B cell (primary cell): ENCODE data around the gene ZNHIT2. TPM values are rescaled to one million over a fixed set of nuclear protein-coding genes. Genes with fewer than 3 reads are reported as not detected.

Source experiments
- ATAC-seq: fragments of 200-7000 bp; cut with Tn5 transposase; one replicate; pipeline ENCODE4 v1.10.0; 2021; ENCODE audit warnings: low read depth, mild to moderate bottlenecking, moderate number of reproducible peaks, moderate library complexity
- CTCF ChIA-PET: fragments of 350-600 bp; sonication (Branson Sonifier 250); formaldehyde crosslinking; loops from one replicate; lab custom pipeline; 2021; ENCODE audit warnings: antibody characterized with exemption, inconsistent platforms; lab: Charles Lee
- POLR2A ChIA-PET: fragments of 350-600 bp; sonication (Branson Sonifier 250); formaldehyde crosslinking; loops from one replicate; lab custom pipeline; 2021; ENCODE audit warnings: antibody characterized with exemption; lab: Charles Lee
- DNase-seq: peaks from one replicate; pipeline ENCODE4 v3.0.0; 2013
- H2AFZ ChIP-seq: 2 replicates; pipeline ENCODE4 v1.6.1; 2012; ENCODE audit warnings: mild to moderate bottlenecking, low read depth, low read length; ENCODE audit not compliant: insufficient read depth, poor library complexity, severe bottlenecking
- H3K27ac ChIP-seq, 2 donors: 1 replicate in 1 of 2; 2 replicates in 1 of 2; pipeline ENCODE4 v1.5.1; 2012 to 2013; ENCODE audit warnings: low read length in 2 of 2, mild to moderate bottlenecking in 2 of 2, moderate library complexity in 1 of 2
- H3K27me3 ChIP-seq, 4 experiments: fragments of 200-600 bp in 1 of 4; sonication (generic) in 1 of 4; replicated peaks in 1 of 4; 1 replicate in 2 of 4; 2 replicates in 2 of 4; pipeline versions ENCODE4 v1.6.1 to v1.7.0; 2013 to 2016; ENCODE audit warnings: low read length in 3 of 4, mild to moderate bottlenecking in 2 of 4, mixed read lengths in 1 of 4, moderate library complexity in 1 of 4; ENCODE audit not compliant: insufficient read depth in 4 of 4, control insufficient read depth in 3 of 4; ENCODE audit errors: control extremely low read depth in 1 of 4
- H3K36me3 ChIP-seq, 2 experiments: replicated peaks in 1 of 2; 1 replicate in 1 of 2; 2 replicates in 1 of 2; pipeline versions ENCODE4 v1.6.1 to v1.7.1; 2013; ENCODE audit warnings: low read length in 1 of 2; ENCODE audit not compliant: insufficient read depth in 2 of 2, control insufficient read depth in 1 of 2; ENCODE audit errors: control extremely low read depth in 1 of 2, extremely low read depth in 1 of 2
- H3K4me1 ChIP-seq, 2 donors: fragments of 200-600 bp in 1 of 2; sonication (generic) in 1 of 2; 1 replicate in 1 of 2; 2 replicates in 1 of 2; pipeline versions ENCODE4 v1.5.1 to v1.6.1; 2013 to 2017; ENCODE audit warnings: low read length in 2 of 2; ENCODE audit not compliant: control insufficient read depth in 2 of 2, insufficient read depth in 2 of 2
- H3K4me2 ChIP-seq: replicated peaks from 2 replicates; pipeline ENCODE3; 2012; ENCODE audit warnings: mild to moderate bottlenecking, low read depth, low read length; ENCODE audit not compliant: poor library complexity, severe bottlenecking
- H3K4me3 ChIP-seq, 5 experiments: fragments of 200-600 bp in 1 of 5; sonication (generic) in 1 of 5; 1 replicate in 3 of 5; 2 replicates in 2 of 5; pipeline versions ENCODE4 v1.5.1 to v1.7.0; 2011 to 2016; ENCODE audit warnings: low read length in 4 of 5, mild to moderate bottlenecking in 4 of 5, low read depth in 2 of 5, control low read depth in 1 of 5, moderate library complexity in 1 of 5; ENCODE audit not compliant: insufficient read depth in 1 of 5; ENCODE audit errors: control extremely low read depth in 1 of 5, extremely low read depth in 1 of 5
- H3K79me2 ChIP-seq: fragments of 200-600 bp; sonication (generic); one replicate; pipeline ENCODE4 v1.6.0; 2016; ENCODE audit warnings: low read length; ENCODE audit not compliant: control insufficient read depth, insufficient read depth
- H3K9ac ChIP-seq: fragments of 200-600 bp; sonication (generic); 2 replicates; pipeline ENCODE4 v1.6.1; 2017; ENCODE audit warnings: mild to moderate bottlenecking, low read length, moderate library complexity
- H3K9me3 ChIP-seq, 3 donors: one replicate each; pipeline versions ENCODE4 v1.6.1 to v1.7.1; 2013; ENCODE audit warnings: low read length in 2 of 3; ENCODE audit not compliant: control insufficient read depth in 2 of 3, insufficient read depth in 1 of 3; ENCODE audit errors: control extremely low read depth in 1 of 3
- H4K20me1 ChIP-seq: 2 replicates; pipeline ENCODE4 v1.6.0; 2012; ENCODE audit warnings: mild to moderate bottlenecking, low read length; ENCODE audit not compliant: insufficient read depth, control insufficient read depth, poor library complexity, severe bottlenecking
- H3K27ac Mint-ChIP-seq: one replicate; pipeline ENCODE4 v1.8.0; 2021; ENCODE audit warnings: mixed read lengths
- H3K27me3 Mint-ChIP-seq: one replicate; pipeline ENCODE4 v1.8.0; 2021; ENCODE audit warnings: mixed read lengths
- H3K4me1 Mint-ChIP-seq: one replicate; pipeline ENCODE4 v1.8.0; 2021; ENCODE audit warnings: mixed read lengths
- H3K4me3 Mint-ChIP-seq: one replicate; pipeline ENCODE4 v1.8.0; 2021; ENCODE audit warnings: mixed read lengths
- H3K9me3 Mint-ChIP-seq: one replicate; pipeline ENCODE4 v1.8.0; 2022; ENCODE audit warnings: mixed read lengths; ENCODE audit not compliant: insufficient read depth
- EZH2 ChIP-seq: IDR thresholded peaks from 2 replicates; pipeline ENCODE4 v1.6.1; 2012; ENCODE audit warnings: borderline replicate concordance, low read depth, mild to moderate bottlenecking, moderate library complexity, low read length; ENCODE audit not compliant: insufficient read depth, poor library complexity, severe bottlenecking
- WGBS: methylation state at CpG from one replicate; pipeline ENCODE4 v1.1.5; 2013; ENCODE audit warnings: missing lambda C conversion rate; ENCODE audit not compliant: insufficient coverage; 5-methylcytosine and 5-hydroxymethylcytosine counted together
- intact Hi-C: fragments of 100-400 bp; cut with micrococcal nuclease; formaldehyde crosslinking; loops from one replicate; pipeline ENCODE4 v1.10.0; 2022
- polyA plus RNA-seq: library from polyadenylated mRNA; depleted of rRNA; stranded (reverse); fragments of >200 nt; gene quantifications from 2 replicates; pipeline ENCODE4 v1.2.3, GENCODE V29; 2012
- total RNA-seq, 2 donors: library from RNA; stranded (reverse); fragments of 120-200 nt in 1 of 2; gene quantifications; 1 replicate in 1 of 2; 2 replicates in 1 of 2; pipeline versions ENCODE4 v1.2.3 to v1.2.4, GENCODE V29; 2013 to 2022
- TF ChIP-seq, protein P1 (sequence below): fragments of 200-600 bp; IDR thresholded peaks from one replicate; pipeline ENCODE4 v1.8.0; 2022; ENCODE audit warnings: antibody characterized with exemption, mild to moderate bottlenecking

The ZNHIT2 gene
- total and polyA plus RNA-seq, 2 donors (not counting 1 experiment from before 2014, with no cell fraction given), result 6.2 to 14.1 TPM

DNA sequence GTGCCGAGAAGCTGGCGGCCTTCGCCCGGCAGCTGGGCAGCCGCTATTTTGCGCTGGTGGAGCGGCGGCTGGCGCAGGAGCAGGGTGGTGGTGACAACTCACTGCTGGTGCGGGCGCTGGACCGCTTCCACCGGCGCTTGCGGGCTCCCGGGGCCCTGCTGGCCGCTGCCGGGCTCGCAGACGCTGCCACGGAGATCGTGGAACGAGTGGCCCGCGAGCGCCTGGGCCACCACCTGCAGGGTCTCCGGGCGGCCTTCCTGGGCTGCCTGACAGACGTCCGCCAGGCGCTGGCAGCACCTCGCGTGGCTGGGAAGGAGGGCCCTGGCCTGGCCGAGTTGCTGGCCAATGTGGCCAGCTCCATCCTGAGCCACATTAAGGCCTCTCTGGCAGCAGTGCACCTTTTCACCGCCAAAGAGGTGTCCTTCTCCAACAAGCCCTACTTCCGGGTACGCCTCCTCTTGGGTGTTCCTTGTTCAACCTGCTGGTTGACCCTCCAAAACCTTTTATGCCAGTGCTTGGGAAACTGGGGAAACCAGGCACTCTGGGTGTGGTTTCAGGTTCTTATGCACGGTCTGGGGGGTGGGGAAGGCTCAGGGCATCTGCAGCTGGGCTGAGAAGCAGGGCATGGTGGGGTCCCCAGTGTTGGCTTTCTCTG, 8.9 kb downstream of the ZNHIT2 start:
- Histone ChIP-seq H2AFZ (no peak overlapping the region), H3K36me3 (peaks cover 0 to 40% of the 10 kb centered on the region in 2 experiments), H4K20me1 (peaks cover 31% of the 10 kb centered on the region), H3K9ac (no peak overlapping the region), H3K4me3 (no peak overlapping the region), H3K4me2 (no peak overlapping the region), H3K9me3 (no peaks in the 10 kb centered on the region), H3K27me3 (no peaks in the 10 kb centered on the region), H3K27ac (no peak overlapping the region), H3K79me2 (peaks cover 43% of the 10 kb centered on the region), H3K4me1 (peaks cover 20 to 34% of the 10 kb centered on the region in 2 donors)
- intact Hi-C loops, result no loop called here
- POLR2A ChIA-PET, result interaction anchor here (1.0 to 3.6 kb wide), 2 partner anchors 9 to 13 kb away, joined by 4 to 26 read pairs; partner anchors contain the start of genes VPS51 and ZNHIT2
- Mint-ChIP-seq H3K4me3 (no peak overlapping the region), H3K27me3 (no peaks in the 10 kb centered on the region), H3K27ac (no peak overlapping the region), H3K9me3 (no peaks in the 10 kb centered on the region), H3K4me1 (peaks cover 34% of the 10 kb centered on the region)
- ATAC-seq (no peak), DNase-seq (no peak)
- CTCF ChIA-PET, result interaction anchor here (1.3 to 7.7 kb wide), 5 partner anchors 10 to 157 kb away, joined by 4 to 118 read pairs (median 47); partner anchors contain the start of genes CAPN1, FAU, MRPL49 and VPS51
- WGBS, result 95% methylated on average over 38 of the region's 38 CpGs
- TF ChIP-seq, protein P1, sequence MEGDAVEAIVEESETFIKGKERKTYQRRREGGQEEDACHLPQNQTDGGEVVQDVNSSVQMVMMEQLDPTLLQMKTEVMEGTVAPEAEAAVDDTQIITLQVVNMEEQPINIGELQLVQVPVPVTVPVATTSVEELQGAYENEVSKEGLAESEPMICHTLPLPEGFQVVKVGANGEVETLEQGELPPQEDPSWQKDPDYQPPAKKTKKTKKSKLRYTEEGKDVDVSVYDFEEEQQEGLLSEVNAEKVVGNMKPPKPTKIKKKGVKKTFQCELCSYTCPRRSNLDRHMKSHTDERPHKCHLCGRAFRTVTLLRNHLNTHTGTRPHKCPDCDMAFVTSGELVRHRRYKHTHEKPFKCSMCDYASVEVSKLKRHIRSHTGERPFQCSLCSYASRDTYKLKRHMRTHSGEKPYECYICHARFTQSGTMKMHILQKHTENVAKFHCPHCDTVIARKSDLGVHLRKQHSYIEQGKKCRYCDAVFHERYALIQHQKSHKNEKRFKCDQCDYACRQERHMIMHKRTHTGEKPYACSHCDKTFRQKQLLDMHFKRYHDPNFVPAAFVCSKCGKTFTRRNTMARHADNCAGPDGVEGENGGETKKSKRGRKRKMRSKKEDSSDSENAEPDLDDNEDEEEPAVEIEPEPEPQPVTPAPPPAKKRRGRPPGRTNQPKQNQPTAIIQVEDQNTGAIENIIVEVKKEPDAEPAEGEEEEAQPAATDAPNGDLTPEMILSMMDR, result no peak
- no peak for TF ChIP-seq EZH2

DNA sequence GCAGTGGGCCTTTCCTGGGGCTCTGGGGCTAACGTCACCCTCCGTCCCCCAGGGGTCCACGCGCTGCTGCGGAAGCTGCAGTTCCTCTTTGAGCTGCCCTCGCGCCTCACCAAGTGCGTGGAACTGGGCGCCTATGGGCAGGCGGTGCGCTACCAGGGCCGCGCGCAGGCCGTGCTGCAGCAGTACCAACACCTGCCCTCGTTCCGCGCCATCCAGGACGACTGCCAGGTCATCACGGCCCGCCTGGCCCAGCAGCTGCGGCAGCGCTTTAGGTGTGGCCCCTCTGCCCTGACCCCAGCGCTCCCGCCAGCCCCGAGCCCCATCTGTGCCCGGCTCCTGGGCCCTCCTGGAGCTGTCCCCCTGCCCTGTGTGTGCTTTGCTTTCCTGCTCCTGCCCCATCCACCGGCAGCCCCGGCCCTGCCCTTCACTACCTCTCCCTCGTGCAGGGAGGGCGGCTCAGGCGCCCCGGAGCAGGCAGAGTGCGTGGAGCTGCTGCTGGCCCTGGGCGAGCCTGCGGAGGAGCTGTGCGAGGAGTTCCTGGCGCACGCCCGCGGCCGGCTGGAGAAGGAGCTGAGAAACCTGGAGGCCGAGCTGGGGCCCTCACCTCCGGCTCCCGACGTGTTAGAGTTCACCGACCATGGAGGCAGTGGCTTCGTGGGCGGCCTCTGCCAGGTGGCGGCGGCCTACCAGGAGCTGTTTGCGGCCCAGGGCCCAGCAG, 9.6 kb downstream of the ZNHIT2 start:
- DNase-seq (no peak), ATAC-seq (no peak)
- no peaks in the 10 kb centered on the region for H3K27me3 ChIP-seq
- H3K79me2 ChIP-seq, result peaks cover 44% of the 10 kb centered on the region
- no peak overlapping the region for H3K4me2 ChIP-seq
- H4K20me1 ChIP-seq, result peaks cover 35% of the 10 kb centered on the region
- H3K9me3 ChIP-seq, result no peaks in the 10 kb centered on the region
- peaks cover 0 to 40% of the 10 kb centered on the region in 2 experiments for H3K36me3 ChIP-seq
- Mint-ChIP-seq H3K4me1 (peaks cover 30% of the 10 kb centered on the region), H3K9me3 (no peaks in the 10 kb centered on the region), H3K27me3 (no peaks in the 10 kb centered on the region), H3K27ac (no peak overlapping the region), H3K4me3 (no peak overlapping the region)
- TF ChIP-seq EZH2, result no peak
- TF ChIP-seq, protein P1, result no peak
- ChIA-PET CTCF (interaction anchor here (1.3 to 7.7 kb wide), 5 partner anchors 10 to 158 kb away, joined by 4 to 118 read pairs (median 47); partner anchors contain the start of genes CAPN1, FAU, MRPL49 and VPS51), POLR2A (interaction anchor here (1.0 kb wide), 1 partner anchor 10 kb away, joined by 4 read pairs; the partner anchor contains the start of gene ZNHIT2)
- no peak overlapping the region for H3K9ac ChIP-seq
- no peak overlapping the region for H3K4me3 ChIP-seq
- H3K27ac ChIP-seq, result no peak overlapping the region
- WGBS, result 97% methylated on average over 52 of the region's 52 CpGs
- intact Hi-C loops, result no loop called here
- H3K4me1 ChIP-seq, result peaks cover 14 to 27% of the 10 kb centered on the region in 2 donors
- no peak overlapping the region for H2AFZ ChIP-seq
